HG03135 (cell line): ENCODE results near the gene PIF1.
"Not testable (repeated sequence)": the region's sequence is repeated elsewhere in the genome, so short reads cannot be mapped to it uniquely, and the experiment has no call there.

Experiments used
- ATAC-seq: cut with Tn5 transposase; IDR thresholded peaks from one replicate; pipeline ENCODE4 v1.9.1; 2021; ENCODE audit warnings: mild to moderate bottlenecking, moderate library complexity; ENCODE audit not compliant: unreplicated experiment

PIF1 gene

GRCh38 chr15:64847876-64848716 is 22.6 kb upstream of the PIF1 start:
- ATAC-seq, result no peak

GRCh38 chr15:64847448-64847847 is 22.0 kb upstream of the PIF1 start:
- no peak for ATAC-seq

GRCh38 chr15:64847016-64847415 is 21.6 kb upstream of the PIF1 start:
- no peak for ATAC-seq

- ATAC-seq, result no peak
Measured at GRCh38 chr15:64845831-64846595, 20.6 kb upstream of the PIF1 start.

- no peak for ATAC-seq
Measured at GRCh38 chr15:64845183-64845611, 19.8 kb upstream of the PIF1 start.

- ATAC-seq, result no peak
Measured at GRCh38 chr15:64844576-64845145, 19.2 kb upstream of the PIF1 start.

GRCh38 chr15:64843991-64844390 is 18.5 kb upstream of the PIF1 start:
- no peak for ATAC-seq

GRCh38 chr15:64842986-64843561 is 17.6 kb upstream of the PIF1 start:
- ATAC-seq, result no peak

- ATAC-seq, result no peak
Measured at GRCh38 chr15:64842096-64842939, 16.9 kb upstream of the PIF1 start.

- peak; percentile 57 for ATAC-seq
Measured at GRCh38 chr15:64841344-64842095, 16.1 kb upstream of the PIF1 start, which contains the start of gene PLEKHO2. PLEKHO2 (plus strand) TSS chr15:64841915; CDS start chr15:64842017, 102 bp downstream.

GRCh38 chr15:64841060-64841343 is 15.6 kb upstream of the PIF1 start:
- ATAC-seq, result no peak

GRCh38 chr15:64837502-64837901 is 12.1 kb upstream of the PIF1 start:
- ATAC-seq, result no peak

GRCh38 chr15:64836023-64836536 is 10.6 kb upstream of the PIF1 start:
- ATAC-seq, result peak; percentile 4

- ATAC-seq, result no peak
Measured at GRCh38 chr15:64833690-64834089, 8.2 kb upstream of the PIF1 start.

- no peak for ATAC-seq
Measured at GRCh38 chr15:64828985-64829384, 3.5 kb upstream of the PIF1 start.

- no peak for ATAC-seq
Measured at GRCh38 chr15:64824929-64825430, 467 bp downstream of the PIF1 start.

GRCh38 chr15:64816452-64816851 is 9.0 kb downstream of the PIF1 start:
- no peak for ATAC-seq

- not testable (repeated sequence) for ATAC-seq
Measured at GRCh38 chr15:64814965-64815364, 10.5 kb downstream of the PIF1 start.

- not testable (repeated sequence) for ATAC-seq
Measured at GRCh38 chr15:64814283-64814682, 11.2 kb downstream of the PIF1 start.
